ENCODE measurements around the gene FGFR4. TPM values are rescaled to one million over a fixed set of nuclear protein-coding genes. Genes with fewer than 3 reads are reported as not detected.

FGFR4 gene
- polyA plus RNA-seq, 1 donor (not counting 4 experiments of a cell fraction or from before 2014, with no cell fraction given): 0.62 TPM

- Histone ChIP-seq H4K20me1 (ENCODE audit: control insufficient read depth, extremely low read depth, insufficient read depth, low read length) (no peaks in the 10 kb centered on the region), H3K27me3 (ENCODE audit: control insufficient read depth, extremely low read depth, insufficient read depth, low read length) (peaks cover 4% of the 10 kb centered on the region), H3K36me3 (ENCODE audit: control insufficient read depth in 2 of 2, extremely low read depth in 1 of 2, insufficient read depth in 2 of 2, low read length in 2 of 2) (no peaks in the 10 kb centered on the region), H3K9ac (ENCODE audit: control insufficient read depth, extremely low read depth, insufficient read depth, low read length) (no peak overlapping the region), H3K79me2 (ENCODE audit: control insufficient read depth, insufficient read depth, low read length) (no peaks in the 10 kb centered on the region), H3K27ac (ENCODE audit: control insufficient read depth, insufficient read depth, low read length) (no peak overlapping the region), H3K4me3 (ENCODE audit: control insufficient read depth in 2 of 3, extremely low read depth in 1 of 3, insufficient read depth in 2 of 3, low read depth in 1 of 3, low read length in 3 of 3) (no peak overlapping the region), H3K9me3 (ENCODE audit: control insufficient read depth, low read depth, low read length) (no peaks in the 10 kb centered on the region), H3K4me1 (ENCODE audit: control insufficient read depth, extremely low read depth, insufficient read depth, low read length) (no peaks in the 10 kb centered on the region), H3K4me2 (ENCODE audit: control insufficient read depth, extremely low read depth, insufficient read depth, low read depth, low read length) (no peak overlapping the region), H2AFZ (ENCODE audit: control insufficient read depth, low read length) (no peak overlapping the region), H3K9me1 (ENCODE audit: control insufficient read depth, extremely low read depth, insufficient read depth, low read length) (no peaks in the 10 kb centered on the region)
- TF ChIP-seq EZH2 (IDR thresholded peaks at IDR 0.05; ENCODE audit: low read length) (no peak), CTCF (optimal IDR thresholded peaks at IDR 0.05 in 1 of 3, IDR thresholded peaks at IDR 0.05 in 1 of 3, conservative IDR thresholded peaks at IDR 0.05 in 1 of 3; ENCODE audit: extremely low read depth in 1 of 3, insufficient read depth in 2 of 3, low read length in 3 of 3) (no peak)
- dilution Hi-C loops (cut with MboI; ENCODE audit: extremely low pct_ligation_motif_present, low sequenced_read_pairs): no loop called here
- no peak for DNase-seq (ENCODE audit: low read depth, low spot score)
- FAIRE-seq: no peak
These were observed 10.6 kb downstream of the FGFR4 start for GRCh38 chr5:177097016-177097985.

- DNase-seq (ENCODE audit: low read depth, low spot score) (no peak), FAIRE-seq (no peak)
- no peak overlapping the region for H3K9ac ChIP-seq (ENCODE audit: control insufficient read depth, extremely low read depth, insufficient read depth, low read length)
- no peaks in the 10 kb centered on the region for H3K79me2 ChIP-seq (ENCODE audit: control insufficient read depth, insufficient read depth, low read length)
- H3K4me3 ChIP-seq (ENCODE audit: control insufficient read depth in 2 of 3, extremely low read depth in 1 of 3, insufficient read depth in 2 of 3, low read depth in 1 of 3, low read length in 3 of 3): no peak overlapping the region
- H3K27ac ChIP-seq (ENCODE audit: control insufficient read depth, insufficient read depth, low read length): no peak overlapping the region
- TF ChIP-seq EZH2 (IDR thresholded peaks at IDR 0.05; ENCODE audit: low read length) (no peak), CTCF (optimal IDR thresholded peaks at IDR 0.05 in 1 of 3, IDR thresholded peaks at IDR 0.05 in 1 of 3, conservative IDR thresholded peaks at IDR 0.05 in 1 of 3; ENCODE audit: extremely low read depth in 1 of 3, insufficient read depth in 2 of 3, low read length in 3 of 3) (no peak)
- H3K9me3 ChIP-seq (ENCODE audit: control insufficient read depth, low read depth, low read length): no peaks in the 10 kb centered on the region
- no peaks in the 10 kb centered on the region for H4K20me1 ChIP-seq (ENCODE audit: control insufficient read depth, extremely low read depth, insufficient read depth, low read length)
- no peaks in the 10 kb centered on the region for H3K9me1 ChIP-seq (ENCODE audit: control insufficient read depth, extremely low read depth, insufficient read depth, low read length)
- H2AFZ ChIP-seq (ENCODE audit: control insufficient read depth, low read length): no peak overlapping the region
- no peak overlapping the region for H3K4me2 ChIP-seq (ENCODE audit: control insufficient read depth, extremely low read depth, insufficient read depth, low read depth, low read length)
- H3K4me1 ChIP-seq (ENCODE audit: control insufficient read depth, extremely low read depth, insufficient read depth, low read length): no peaks in the 10 kb centered on the region
- H3K27me3 ChIP-seq (ENCODE audit: control insufficient read depth, extremely low read depth, insufficient read depth, low read length): peaks cover 4% of the 10 kb centered on the region
- H3K36me3 ChIP-seq (ENCODE audit: control insufficient read depth in 2 of 2, extremely low read depth in 1 of 2, insufficient read depth in 2 of 2, low read length in 2 of 2): no peaks in the 10 kb centered on the region
- dilution Hi-C loops (cut with MboI; ENCODE audit: extremely low pct_ligation_motif_present, low sequenced_read_pairs): no loop called here
These were observed 11.4 kb downstream of the FGFR4 start for GRCh38 chr5:177098120-177098469.
